ENCODE data around the gene JPH2.

GRCh38 chr20:44185574-44185973, 1.4 kb downstream of the JPH2 start:
- TF ChIP-seq, protein P1, sequence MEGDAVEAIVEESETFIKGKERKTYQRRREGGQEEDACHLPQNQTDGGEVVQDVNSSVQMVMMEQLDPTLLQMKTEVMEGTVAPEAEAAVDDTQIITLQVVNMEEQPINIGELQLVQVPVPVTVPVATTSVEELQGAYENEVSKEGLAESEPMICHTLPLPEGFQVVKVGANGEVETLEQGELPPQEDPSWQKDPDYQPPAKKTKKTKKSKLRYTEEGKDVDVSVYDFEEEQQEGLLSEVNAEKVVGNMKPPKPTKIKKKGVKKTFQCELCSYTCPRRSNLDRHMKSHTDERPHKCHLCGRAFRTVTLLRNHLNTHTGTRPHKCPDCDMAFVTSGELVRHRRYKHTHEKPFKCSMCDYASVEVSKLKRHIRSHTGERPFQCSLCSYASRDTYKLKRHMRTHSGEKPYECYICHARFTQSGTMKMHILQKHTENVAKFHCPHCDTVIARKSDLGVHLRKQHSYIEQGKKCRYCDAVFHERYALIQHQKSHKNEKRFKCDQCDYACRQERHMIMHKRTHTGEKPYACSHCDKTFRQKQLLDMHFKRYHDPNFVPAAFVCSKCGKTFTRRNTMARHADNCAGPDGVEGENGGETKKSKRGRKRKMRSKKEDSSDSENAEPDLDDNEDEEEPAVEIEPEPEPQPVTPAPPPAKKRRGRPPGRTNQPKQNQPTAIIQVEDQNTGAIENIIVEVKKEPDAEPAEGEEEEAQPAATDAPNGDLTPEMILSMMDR (IDR thresholded peaks at IDR 0.05 in 2 of 3, conservative IDR thresholded peaks at IDR 0.05 in 1 of 3; ENCODE audit: control insufficient read depth in 2 of 3, extremely low read depth in 1 of 3, insufficient read depth in 1 of 3, low read depth in 3 of 3, low read length in 3 of 3) = no peak
- TF ChIP-seq GABPA (IDR thresholded peaks at IDR 0.05; ENCODE audit: low read depth) (no peak), REST (IDR thresholded peaks at IDR 0.05; ENCODE audit: low read depth, low read length) (no peak), TAF1 (IDR thresholded peaks at IDR 0.05; ENCODE audit: borderline replicate concordance, low read depth, low read length) (no peak), TCF12 (IDR thresholded peaks at IDR 0.05; ENCODE audit: low read depth, low read length) (no peak), POLR2AphosphoS2 (IDR thresholded peaks at IDR 0.05; ENCODE audit: low read depth, low read length) (no peak), CUX1 (IDR thresholded peaks at IDR 0.05; ENCODE audit: insufficient replicate concordance, low read depth, low read length) (no peak), PBX3 (IDR thresholded peaks at IDR 0.05; ENCODE audit: insufficient replicate concordance, low read depth, low read length) (no peak), SRF (IDR thresholded peaks at IDR 0.05; ENCODE audit: low read depth in 2 of 2, low read length in 2 of 2) (no peak), ZSCAN29 (IDR thresholded peaks at IDR 0.05) (no peak), NR2C1 (IDR thresholded peaks at IDR 0.05) (no peak), CREB1 (IDR thresholded peaks at IDR 0.05; ENCODE audit: low read depth) (no peak), HDGF (IDR thresholded peaks at IDR 0.05) (no peak)

Data from GM12878 (cell line).